Measurements from ENCODE around the gene UNC119B.

- TF ChIP-seq EZH2 (IDR thresholded peaks at IDR 0.05) (no peak), ZFX (IDR thresholded peaks at IDR 0.05) (no peak), POLR2AphosphoS5 (IDR thresholded peaks at IDR 0.05; ENCODE audit: low read depth, low read length) (no peak)
Measured at GRCh38 chr12:120755269-120755668, 45.0 kb downstream of the UNC119B start.

All from HCT116 (cell line).